ENCODE results near the gene ASPG. TPM values are rescaled to one million over a fixed set of nuclear protein-coding genes. Genes with fewer than 3 reads are reported as not detected.

Gene ASPG
- total RNA-seq, 1 experiment from 2014 or later, result not detected

GRCh38 chr14:104118006-104118844 lies 32.7 kb downstream of the ASPG start:
- intact Hi-C loops (cut with micrococcal nuclease; ENCODE audit: unreplicated experiment), result no loop called here
- Histone ChIP-seq H3K9me2 (ENCODE audit: insufficient read depth) (no peaks in the 10 kb centered on the region), H3K4me3 (peak overlapping the region; percentile 92; the same call in 1 of the 2 replicates), H3K4me2 (peak overlapping the region; percentile 94; the same call in 1 of the 2 replicates), H3K27ac (no peak overlapping the region), H3K79me2 (ENCODE audit: low read depth) (no peaks in the 10 kb centered on the region), H3K9me3 (ENCODE audit: insufficient read depth, low read depth) (0 out of 2 replicates have a peak, but pooled peaks cover 5% of the 10 kb centered on the region), H2AFZ (no peak overlapping the region), H3K27me3 (ENCODE audit: insufficient read depth, low read depth) (peaks cover 14% of the 10 kb centered on the region), H3K4me1 (replicated peaks; ENCODE audit: insufficient read depth) (peaks cover 7% of the 10 kb centered on the region), H3K36me3 (ENCODE audit: low read depth) (no peaks in the 10 kb centered on the region), H3F3A (ENCODE audit: insufficient read depth, low read depth) (no peaks in the 10 kb centered on the region; the same call in none of the 2 replicates), H4K20me1 (ENCODE audit: insufficient read depth) (no peaks in the 10 kb centered on the region)
- CTCF ChIA-PET, result no interaction called here
- TF ChIP-seq, protein P1, sequence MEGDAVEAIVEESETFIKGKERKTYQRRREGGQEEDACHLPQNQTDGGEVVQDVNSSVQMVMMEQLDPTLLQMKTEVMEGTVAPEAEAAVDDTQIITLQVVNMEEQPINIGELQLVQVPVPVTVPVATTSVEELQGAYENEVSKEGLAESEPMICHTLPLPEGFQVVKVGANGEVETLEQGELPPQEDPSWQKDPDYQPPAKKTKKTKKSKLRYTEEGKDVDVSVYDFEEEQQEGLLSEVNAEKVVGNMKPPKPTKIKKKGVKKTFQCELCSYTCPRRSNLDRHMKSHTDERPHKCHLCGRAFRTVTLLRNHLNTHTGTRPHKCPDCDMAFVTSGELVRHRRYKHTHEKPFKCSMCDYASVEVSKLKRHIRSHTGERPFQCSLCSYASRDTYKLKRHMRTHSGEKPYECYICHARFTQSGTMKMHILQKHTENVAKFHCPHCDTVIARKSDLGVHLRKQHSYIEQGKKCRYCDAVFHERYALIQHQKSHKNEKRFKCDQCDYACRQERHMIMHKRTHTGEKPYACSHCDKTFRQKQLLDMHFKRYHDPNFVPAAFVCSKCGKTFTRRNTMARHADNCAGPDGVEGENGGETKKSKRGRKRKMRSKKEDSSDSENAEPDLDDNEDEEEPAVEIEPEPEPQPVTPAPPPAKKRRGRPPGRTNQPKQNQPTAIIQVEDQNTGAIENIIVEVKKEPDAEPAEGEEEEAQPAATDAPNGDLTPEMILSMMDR (conservative IDR thresholded peaks at IDR 0.05), result no peak
- no peak for DNase-seq
- POLR2A ChIA-PET (ENCODE audit: unreplicated experiment), result no interaction called here
- TSS peak; percentile 51 for BruUV-seq (replicated peaks)

DNA sequence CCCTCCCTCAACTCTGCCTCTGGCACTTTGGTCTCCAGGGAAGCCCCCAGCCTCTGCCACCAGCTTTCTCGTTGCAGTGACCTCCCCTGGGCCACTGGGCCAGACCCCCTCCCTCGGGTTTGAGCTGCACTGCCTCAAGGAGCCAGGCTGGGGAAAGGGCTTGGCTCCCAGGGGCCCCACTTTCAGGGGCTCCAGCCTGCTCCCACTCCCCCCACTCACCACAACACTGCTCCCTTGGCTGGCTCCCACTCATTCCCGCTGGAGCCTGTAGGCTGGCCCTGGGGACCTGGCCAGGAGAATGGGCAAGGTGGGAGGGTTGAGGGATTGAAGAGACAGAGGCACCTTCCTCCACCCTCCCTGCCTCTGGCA lies 33.6 kb downstream of the ASPG start:
- no TSS peak for BruUV-seq (replicated peaks)
- TF ChIP-seq, protein P1 (conservative IDR thresholded peaks at IDR 0.05), result no peak
- TF ChIP-seq EZH2 (IDR thresholded peaks at IDR 0.05; ENCODE audit: low read depth), result no peak

DNA sequence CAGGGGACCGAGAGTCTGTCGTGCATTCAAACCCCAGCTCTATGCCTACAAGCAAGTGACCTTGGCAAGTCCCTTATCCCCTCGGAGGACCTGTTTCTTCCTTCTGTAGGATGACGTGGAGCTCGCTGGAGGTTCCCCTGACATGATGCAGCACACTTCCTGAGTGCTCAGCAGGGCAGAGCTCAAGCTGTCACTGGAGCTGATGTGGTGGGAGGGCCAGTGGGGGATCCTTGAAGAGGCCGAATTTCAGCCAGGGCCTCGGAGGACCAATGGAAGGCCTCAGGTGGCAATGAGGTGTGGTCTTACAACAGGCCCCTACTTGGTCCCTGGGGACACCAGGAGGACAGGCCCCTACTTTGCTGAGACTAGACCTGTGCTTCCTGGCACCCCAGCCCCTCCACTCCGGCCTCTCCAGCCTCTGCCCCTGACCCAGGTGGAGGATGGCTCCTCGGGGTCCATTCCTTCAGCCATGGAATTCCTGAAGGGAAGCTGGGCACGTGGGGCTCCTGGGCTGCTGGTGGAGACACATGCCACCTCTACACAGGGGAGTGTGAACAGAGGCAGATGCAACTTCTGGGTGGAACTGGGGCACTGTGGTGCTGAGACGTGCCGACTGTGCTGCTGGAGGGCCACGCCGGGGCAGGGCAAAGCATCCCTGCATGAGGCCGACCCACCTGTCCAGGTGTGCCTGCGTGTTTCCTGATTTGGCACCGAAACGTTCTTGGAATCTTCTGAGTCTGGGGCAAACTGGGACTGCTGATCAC lies 34.2 kb downstream of the ASPG start:
- Histone ChIP-seq H3F3A (ENCODE audit: insufficient read depth, low read depth) (no peaks in the 10 kb centered on the region; the same call in none of the 2 replicates), H3K36me3 (ENCODE audit: low read depth) (no peaks in the 10 kb centered on the region), H3K9me2 (ENCODE audit: insufficient read depth) (no peaks in the 10 kb centered on the region), H4K20me1 (ENCODE audit: insufficient read depth) (no peaks in the 10 kb centered on the region), H3K4me1 (replicated peaks; ENCODE audit: insufficient read depth) (peaks cover 7% of the 10 kb centered on the region), H3K4me2 (no peak overlapping the region), H3K79me2 (ENCODE audit: low read depth) (no peaks in the 10 kb centered on the region), H3K27me3 (ENCODE audit: insufficient read depth, low read depth) (peaks cover 14% of the 10 kb centered on the region), H3K27ac (no peak overlapping the region), H2AFZ (no peak overlapping the region), H3K4me3 (no peak overlapping the region), H3K9me3 (ENCODE audit: insufficient read depth, low read depth) (peaks cover 13% of the 10 kb centered on the region)
- no peak for DNase-seq
- POLR2A ChIA-PET (ENCODE audit: unreplicated experiment), result no interaction called here
- intact Hi-C loops (cut with micrococcal nuclease; ENCODE audit: unreplicated experiment), result no loop called here
- no TSS peak for BruUV-seq (replicated peaks)
- TF ChIP-seq, protein P1 (conservative IDR thresholded peaks at IDR 0.05), result no peak
- no peak for TF ChIP-seq EZH2 (IDR thresholded peaks at IDR 0.05; ENCODE audit: low read depth)
- CTCF ChIA-PET, result no interaction called here

More for the DNA sequence above, 33.6 kb downstream of the ASPG start:
- Histone ChIP-seq H3K4me2 (no peak overlapping the region), H2AFZ (no peak overlapping the region), H3K79me2 (ENCODE audit: low read depth) (no peaks in the 10 kb centered on the region), H3K4me3 (no peak overlapping the region), H3K27ac (no peak overlapping the region), H3K9me2 (ENCODE audit: insufficient read depth) (no peaks in the 10 kb centered on the region), H3F3A (ENCODE audit: insufficient read depth, low read depth) (no peaks in the 10 kb centered on the region; the same call in none of the 2 replicates), H4K20me1 (ENCODE audit: insufficient read depth) (no peaks in the 10 kb centered on the region), H3K27me3 (ENCODE audit: insufficient read depth, low read depth) (peaks cover 14% of the 10 kb centered on the region), H3K4me1 (replicated peaks; ENCODE audit: insufficient read depth) (peaks cover 7% of the 10 kb centered on the region), H3K9me3 (ENCODE audit: insufficient read depth, low read depth) (peaks cover 12% of the 10 kb centered on the region), H3K36me3 (ENCODE audit: low read depth) (no peaks in the 10 kb centered on the region)
- intact Hi-C loops (cut with micrococcal nuclease; ENCODE audit: unreplicated experiment), result no loop called here
- DNase-seq, result no peak
- ChIA-PET POLR2A (ENCODE audit: unreplicated experiment) (no interaction called here), CTCF (no interaction called here)

Data from PC-9 (cell line).